H1 (cell line): ENCODE measurements around the gene TPRX1. TPM values are rescaled to one million over a fixed set of nuclear protein-coding genes. Genes with fewer than 3 reads are reported as not detected.
A peak's percentile ranks its signal among the peaks of the same experiment; 100 is the strongest.

Experiments
- CTCF ChIA-PET: fragments of 300-600 bp; sonication (Branson Sonifier 250); formaldehyde crosslinking; loops from one replicate; lab custom pipeline; 2021; ENCODE audit not compliant: partially characterized antibody; lab: Charles Lee
- POLR2A ChIA-PET: fragments of 300-600 bp; sonication (Branson Sonifier 250); formaldehyde crosslinking; loops from one replicate; lab custom pipeline; 2021; ENCODE audit warnings: inconsistent platforms; ENCODE audit not compliant: partially characterized antibody; lab: Charles Lee
- DNase-seq, 2 experiments: peaks; one replicate each; pipeline versions ENCODE4 v3.0.0 to v3.0.0-alpha.2; 2010 to 2022; ENCODE audit warnings: low spot score in 2 of 2, low read depth in 1 of 2, mixed read lengths in 1 of 2
- FAIRE-seq: peaks from 2 replicates; lab custom pipeline; 2011; peaks lifted over from hg19 to GRCh38; lab: Jason Lieb, UNC
- H2AFZ ChIP-seq: 2 replicates; pipeline ENCODE4 v1.8.1; 2012; ENCODE audit warnings: low read length, inconsistent platforms
- H2AK5ac ChIP-seq: 2 replicates; pipeline ENCODE4 v1.6.1; 2013; ENCODE audit warnings: low read depth, low read length
- H2BK120ac ChIP-seq: replicated peaks from 2 replicates; pipeline ENCODE3; 2013; ENCODE audit warnings: low read depth, low read length, inconsistent platforms
- H2BK12ac ChIP-seq: 2 replicates; pipeline ENCODE4 v1.6.1; 2013; ENCODE audit warnings: low read depth, low read length
- H2BK15ac ChIP-seq: 2 replicates; pipeline ENCODE4 v1.6.1; 2013; ENCODE audit warnings: low read length
- H2BK20ac ChIP-seq: 2 replicates; pipeline ENCODE4 v1.6.1; 2013; ENCODE audit warnings: low read length
- H2BK5ac ChIP-seq: 2 replicates; pipeline ENCODE4 v1.6.1; 2013; ENCODE audit warnings: low read depth, low read length
- H3K14ac ChIP-seq: 2 replicates; pipeline ENCODE4 v1.6.1; 2013; ENCODE audit warnings: inconsistent platforms; ENCODE audit not compliant: insufficient read length
- H3K18ac ChIP-seq: 2 replicates; pipeline ENCODE4 v1.6.1; 2013; ENCODE audit warnings: low read length; ENCODE audit errors: extremely low read depth
- H3K23ac ChIP-seq: 2 replicates; pipeline ENCODE4 v1.6.1; 2013; ENCODE audit warnings: inconsistent platforms; ENCODE audit not compliant: insufficient read length
- H3K23me2 ChIP-seq: 2 replicates; pipeline ENCODE4 v1.6.1; 2013; ENCODE audit warnings: low read depth, low read length
- H3K27ac ChIP-seq: 2 replicates; pipeline ENCODE4 v1.6.1; 2011; ENCODE audit warnings: low read depth, low read length, inconsistent platforms
- H3K27me3 ChIP-seq, 4 experiments: replicated peaks in 1 of 4; 1 replicate in 1 of 4; 2 replicates in 3 of 4; pipeline versions ENCODE4 v1.6.1 to v1.8.1; 2011 to 2013; ENCODE audit warnings: low read length in 3 of 4, mild to moderate bottlenecking in 3 of 4, inconsistent platforms in 2 of 4, mixed read lengths in 2 of 4, moderate library complexity in 1 of 4; ENCODE audit not compliant: control insufficient read depth in 3 of 4, insufficient read depth in 3 of 4; ENCODE audit errors: extremely low read depth in 1 of 4
- H3K36me3 ChIP-seq, 4 experiments: 2 replicates each; pipeline versions ENCODE4 v1.6.1 to v1.8.1; 2011 to 2013; ENCODE audit warnings: mild to moderate bottlenecking in 4 of 4, low read length in 3 of 4, moderate library complexity in 2 of 4, control low read depth in 1 of 4, inconsistent platforms in 1 of 4; ENCODE audit not compliant: insufficient read depth in 4 of 4, control insufficient read depth in 2 of 4
- H3K4ac ChIP-seq: replicated peaks from 2 replicates; pipeline ENCODE3; 2013; ENCODE audit warnings: low read length, low read depth, mixed read lengths, inconsistent platforms; ENCODE audit not compliant: insufficient read length
- H3K4me1 ChIP-seq, 4 experiments: replicated peaks in 1 of 4; 1 replicate in 1 of 4; 2 replicates in 3 of 4; pipeline versions ENCODE4 v1.6.1 to v1.8.1; 2011 to 2013; ENCODE audit warnings: low read length in 3 of 4, inconsistent platforms in 2 of 4, mixed read lengths in 1 of 4; ENCODE audit not compliant: insufficient read depth in 4 of 4, control insufficient read depth in 3 of 4
- H3K4me2 ChIP-seq, 2 experiments: 2 replicates each; pipeline versions ENCODE4 v1.6.1 to v1.8.1; 2011 to 2013; ENCODE audit warnings: low read depth in 2 of 2, low read length in 2 of 2, control low read depth in 1 of 2, inconsistent platforms in 1 of 2, mild to moderate bottlenecking in 1 of 2; ENCODE audit not compliant: insufficient read depth in 1 of 2
- H3K4me3 ChIP-seq, 4 experiments: fragments of 200-600, 300-600 bp in 1 of 4; sonication (generic), shearing (Covaris generic), sonication (Bioruptor Twin) in 1 of 4; 2 replicates each; pipeline versions ENCODE4 v1.5.1 to v1.8.1; 2011 to 2016; ENCODE audit warnings: low read length in 4 of 4, low read depth in 3 of 4, control low read depth in 2 of 4, inconsistent platforms in 2 of 4, mild to moderate bottlenecking in 2 of 4, mixed read lengths in 1 of 4, moderate library complexity in 1 of 4; ENCODE audit not compliant: insufficient read depth in 2 of 4; ENCODE audit errors: extremely low read depth in 1 of 4
- H3K56ac ChIP-seq: replicated peaks from 2 replicates; pipeline ENCODE3; 2013; ENCODE audit warnings: low read depth, mild to moderate bottlenecking, mixed read lengths, low read length, inconsistent platforms; ENCODE audit not compliant: insufficient read length
- H3K79me1 ChIP-seq: 2 replicates; pipeline ENCODE4 v1.6.1; 2013; ENCODE audit warnings: low read depth, low read length, control low read depth
- H3K79me2 ChIP-seq, 2 experiments: 2 replicates each; pipeline versions ENCODE4 v1.6.1 to v1.8.1; 2012 to 2013; ENCODE audit warnings: low read length in 2 of 2, mild to moderate bottlenecking in 2 of 2, inconsistent platforms in 1 of 2; ENCODE audit not compliant: insufficient read depth in 2 of 2, control insufficient read depth in 1 of 2
- H3K9ac ChIP-seq, 4 experiments: replicated peaks in 1 of 4; 1 replicate in 1 of 4; 2 replicates in 3 of 4; pipeline versions ENCODE4 v1.6.1 to v1.8.1; 2011 to 2013; ENCODE audit warnings: low read depth in 3 of 4, low read length in 3 of 4, control low read depth in 2 of 4, mild to moderate bottlenecking in 2 of 4, moderate library complexity in 2 of 4, inconsistent platforms in 1 of 4; ENCODE audit errors: extremely low read depth in 1 of 4
- H3K9me3 ChIP-seq, 2 experiments: 2 replicates each; pipeline versions ENCODE4 v1.6.1 to v1.8.1; 2012 to 2013; ENCODE audit warnings: mild to moderate bottlenecking in 2 of 2, moderate library complexity in 2 of 2, control low read depth in 1 of 2, inconsistent platforms in 1 of 2, low read depth in 1 of 2, low read length in 1 of 2, mixed read lengths in 1 of 2; ENCODE audit not compliant: insufficient read depth in 2 of 2
- H4K20me1 ChIP-seq, 2 experiments: replicated peaks in 1 of 2; 2 replicates each; pipeline versions ENCODE3 to v1.8.1; 2011 to 2013; ENCODE audit warnings: inconsistent platforms in 2 of 2, low read length in 2 of 2, mild to moderate bottlenecking in 1 of 2; ENCODE audit not compliant: insufficient read depth in 2 of 2, control insufficient read depth in 1 of 2
- H4K5ac ChIP-seq: 2 replicates; pipeline ENCODE4 v1.6.1; 2013; ENCODE audit warnings: low read length, low read depth, mixed read lengths, inconsistent platforms; ENCODE audit not compliant: insufficient read length
- H4K8ac ChIP-seq: 2 replicates; pipeline ENCODE4 v1.8.0; 2013; ENCODE audit warnings: mild to moderate bottlenecking, moderate library complexity, low read length, inconsistent platforms; ENCODE audit not compliant: insufficient read depth; ENCODE audit errors: extremely low read depth
- H4K91ac ChIP-seq: replicated peaks from 2 replicates; pipeline ENCODE3; 2013; ENCODE audit warnings: low read length, mixed read lengths, inconsistent platforms; ENCODE audit not compliant: insufficient read length
- BCL11A ChIP-seq, 2 experiments: IDR thresholded peaks; one replicate each; pipeline ENCODE4 v1.6.1; 2011; ENCODE audit warnings: low read depth in 2 of 2, low read length in 2 of 2, mild to moderate bottlenecking in 2 of 2
- EP300 ChIP-seq, 2 experiments: IDR thresholded peaks; 1 replicate in 1 of 2; 2 replicates in 1 of 2; pipeline ENCODE4 v1.6.1; 2011 to 2012; ENCODE audit warnings: low read depth in 2 of 2, low read length in 2 of 2, mild to moderate bottlenecking in 2 of 2, borderline replicate concordance in 1 of 2, inconsistent platforms in 1 of 2, moderate library complexity in 1 of 2
- GABPA ChIP-seq: IDR thresholded peaks from 2 replicates; pipeline ENCODE4 v1.6.1; 2011; ENCODE audit warnings: mild to moderate bottlenecking, low read length, moderate library complexity, borderline replicate concordance; ENCODE audit not compliant: insufficient read depth
- HDAC2 ChIP-seq, 2 experiments: fragments of 300-600 bp in 1 of 2; sonication (generic) in 1 of 2; IDR thresholded peaks; 2 replicates each; pipeline ENCODE4 v1.6.1; 2011 to 2012; ENCODE audit warnings: low read depth in 2 of 2, low read length in 2 of 2, mild to moderate bottlenecking in 2 of 2, moderate library complexity in 2 of 2, borderline replicate concordance in 1 of 2, inconsistent platforms in 1 of 2
- RAD21 ChIP-seq, 2 experiments: IDR thresholded peaks in 1 of 2; conservative IDR thresholded peaks in 1 of 2; 2 replicates each; pipeline ENCODE4 v1.6.1; 2011; ENCODE audit warnings: low read depth in 2 of 2, low read length in 2 of 2, improper control_type of control experiment in 1 of 2, inconsistent platforms in 1 of 2, mild to moderate bottlenecking in 1 of 2, moderate library complexity in 1 of 2
- RBBP5 ChIP-seq: IDR thresholded peaks from 2 replicates; pipeline ENCODE4 v1.7.1; 2012; ENCODE audit warnings: low read depth, mild to moderate bottlenecking, inconsistent platforms, low read length, moderate library complexity, borderline replicate concordance
- SRF ChIP-seq: IDR thresholded peaks from 2 replicates; pipeline ENCODE4 v1.6.1; 2011; ENCODE audit warnings: mild to moderate bottlenecking, low read depth, low read length, moderate library complexity
- TCF12 ChIP-seq: IDR thresholded peaks from 2 replicates; pipeline ENCODE4 v1.6.1; 2011; ENCODE audit warnings: low read depth, mild to moderate bottlenecking, low read length
- WGBS, 2 experiments: shearing (Covaris generic) in 1 of 2; methylation state at CpG; one replicate each; pipeline versions ENCODE4 v1.1.6 to v1.1.7; 2013 to 2015; ENCODE audit warnings: low lambda C conversion rate in 2 of 2, mixed read lengths in 2 of 2, inconsistent platforms in 1 of 2, low coverage in 1 of 2, missing lambda C conversion rate in 1 of 2; ENCODE audit not compliant: insufficient replicate concordance in 2 of 2, insufficient coverage in 1 of 2, insufficient read length in 1 of 2; ENCODE audit errors: extremely low coverage in 1 of 2, missing lambda C conversion rate in 1 of 2; 5-methylcytosine and 5-hydroxymethylcytosine counted together
- polyA plus RNA-seq, 7 experiments: library from polyadenylated mRNA; depleted of rRNA in 3 of 7; stranded (reverse) in 5 of 7; unstranded in 2 of 7; fragments of >200 nt in 5 of 7; fragments of 200-250 nt in 2 of 7; gene quantifications; 1 replicate in 5 of 7; 2 replicates in 1 of 7; 4 replicates in 1 of 7; pipeline versions ENCODE4 v1.2.1 to v1.2.3, GENCODE V29; 2011 to 2013; ENCODE audit warnings: missing spikeins in 2 of 7, mixed read lengths in 2 of 7
- total RNA-seq: library from RNA; stranded (reverse); fragmentation: NEBNext Ultra II Directional; extraction: Animal tissue kit (Norgen Biotek cat#: 25700); gene quantifications from 2 replicates; pipeline ENCODE4 v1.2.1, GENCODE V29; 2021

The TPRX1 gene
- total and polyA plus RNA-seq, 2 of the 8 experiments (the other 6 are each of a cell fraction or from before 2014, with no cell fraction given) = 0.03 TPM; not detected in 1

GRCh38 chr19:47765523-47766358, 38.6 kb downstream of the TPRX1 start:
- Histone ChIP-seq H4K8ac (peak overlapping the region; percentile 87), H3K23me2 (peaks cover 9% of the 10 kb centered on the region; the same call in 1 of the 2 replicates), H2BK12ac (peak overlapping the region; percentile 77; the same call in 1 of the 2 replicates), H3K56ac (no peak overlapping the region), H2BK20ac (0 out of 2 replicates have a peak overlapping the region, but pooled peaks have one; percentile 15), H2AK5ac (no peak overlapping the region), H3K27ac (no peak overlapping the region; the same call in 1 of the 2 replicates), H3K79me1 (no peaks in the 10 kb centered on the region), H3K4me2 (peak overlapping the region in 1 of 2 experiments; percentile 40; a peak in 3 of 4 replicates), H4K91ac (peak overlapping the region; percentile 55), H3K36me3 (no peaks in the 10 kb centered on the region; a peak in 1 of 8 replicates), H2BK120ac (no peak overlapping the region), H4K5ac (no peak overlapping the region), H3K9me3 (no peaks in the 10 kb centered on the region), H3K79me2 (no peaks in the 10 kb centered on the region), H4K20me1 (peaks cover 0 to under 1% of the 10 kb centered on the region in 2 experiments), H3K4me1 (peaks cover 0 to 6% (median 3%) of the 10 kb centered on the region in 4 experiments; a peak in 5 of 7 replicates), H3K27me3 (no peaks in the 10 kb centered on the region), H3K4ac (no peak overlapping the region), H3K14ac (no peak overlapping the region), H3K18ac (no peak overlapping the region), H2AFZ (no peak overlapping the region), H3K23ac (no peak overlapping the region), H2BK15ac (0 out of 2 replicates have a peak overlapping the region, but pooled peaks have one; percentile 46), H3K4me3 (no peak overlapping the region), H2BK5ac (no peak overlapping the region; the same call in 1 of the 2 replicates), H3K9ac (no peak overlapping the region)
- DNase-seq (peak in 1 of 2 experiments; percentile 93), FAIRE-seq (no peak)
- ChIA-PET CTCF (interaction anchor here (0.6 to 6.3 kb wide), 36 partner anchors 9 to 375 kb away, joined by 3 to 150 read pairs (median 5); partner anchors contain the start of genes EHD2, NOP53 and SELENOW), POLR2A (interaction anchor here (0.6 to 7.2 kb wide), 17 partner anchors 8 to 731 kb away, joined by 3 to 46 read pairs (median 5); partner anchors contain the start of genes NOP53 and SELENOW)
- whole genome bisulfite sequencing, 2 experiments = 26% methylated on average over 16 of the region's 19 CpGs; no CpG with 5 or more reads in 1 of the 2 experiments
- TF ChIP-seq EP300 (IDR thresholded peaks at IDR 0.05; ENCODE audit: borderline replicate concordance in 1 of 2, low read depth in 2 of 2, low read length in 2 of 2) (no peak), RAD21 (IDR thresholded peaks at IDR 0.05 in 1 of 2, conservative IDR thresholded peaks at IDR 0.05 in 1 of 2; ENCODE audit: low read depth in 2 of 2, low read length in 2 of 2) (peak; percentile 91 to 93), SRF (no peak), BCL11A (IDR thresholded peaks at IDR 0.05; ENCODE audit: low read depth in 2 of 2, low read length in 2 of 2) (no peak), HDAC2 (IDR thresholded peaks at IDR 0.05; ENCODE audit: borderline replicate concordance in 1 of 2, low read depth in 2 of 2, low read length in 2 of 2) (0 out of 4 replicates have a peak, but pooled peaks of 1 of the 2 experiments have one; percentile 80), GABPA (peak; percentile 32; the same call in 1 of the 2 replicates), TCF12 (0 out of 2 replicates have a peak, but pooled peaks have one; percentile 44), RBBP5 (0 out of 2 replicates have a peak, but pooled peaks have one; percentile 24)
